Thymus (tissue), 11 donors: ENCODE data around the gene CBX1. TPM values are rescaled to one million over a fixed set of nuclear protein-coding genes. Genes with fewer than 3 reads are reported as not detected.

ENCODE experiments used
- DNase-seq, 9 donors: peaks; one replicate each; pipeline ENCODE4 v3.0.0-alpha.2; 2013; ENCODE audit warnings: low spot score in 9 of 9, low read depth in 6 of 9, missing footprints in 1 of 9
- H3K27ac ChIP-seq, 2 donors: one replicate each; pipeline ENCODE4 v1.5.1; 2013; ENCODE audit warnings: control low read depth in 1 of 2, low read depth in 1 of 2, low read length in 1 of 2, mild to moderate bottlenecking in 1 of 2, moderate library complexity in 1 of 2
- H3K27me3 ChIP-seq, 2 donors: one replicate each; pipeline ENCODE4 v1.5.1; 2013; ENCODE audit warnings: low read length in 1 of 2; ENCODE audit not compliant: control insufficient read depth in 2 of 2, insufficient read depth in 1 of 2
- H3K36me3 ChIP-seq, 2 donors: one replicate each; pipeline ENCODE4 v1.5.1; 2013; ENCODE audit warnings: low read length in 1 of 2, mild to moderate bottlenecking in 1 of 2, moderate library complexity in 1 of 2; ENCODE audit not compliant: control insufficient read depth in 2 of 2, insufficient read depth in 2 of 2
- H3K4me1 ChIP-seq, 2 donors: one replicate each; pipeline ENCODE4 v1.5.1; 2013; ENCODE audit warnings: low read length in 2 of 2; ENCODE audit not compliant: control insufficient read depth in 2 of 2, insufficient read depth in 2 of 2
- H3K4me3 ChIP-seq, 2 donors: one replicate each; pipeline ENCODE4 v1.5.1; 2013; ENCODE audit warnings: low read length in 2 of 2, control low read depth in 1 of 2, mild to moderate bottlenecking in 1 of 2
- H3K9me3 ChIP-seq, 2 donors: one replicate each; pipeline ENCODE4 v1.5.1; 2013; ENCODE audit warnings: low read length in 1 of 2, mild to moderate bottlenecking in 1 of 2; ENCODE audit not compliant: control insufficient read depth in 2 of 2, insufficient read depth in 1 of 2
- WGBS: extraction: QIAGEN DNeasy Blood & Tissue Kit; methylation state at CpG from one replicate; pipeline ENCODE4 v1.1.7; 2013; 5-methylcytosine and 5-hydroxymethylcytosine counted together
- polyA plus RNA-seq: library from polyadenylated mRNA; stranded (reverse); fragments of 200-250 nt; gene quantifications from one replicate; pipeline ENCODE4 v1.2.3, GENCODE V29; 2013
- total RNA-seq: library from RNA; stranded (reverse); fragments of 120-200 nt; gene quantifications from one replicate; pipeline ENCODE4 v1.2.4, GENCODE V29; 2013
- donor health status: healthy.

CBX1 gene
- total and polyA plus RNA-seq, 2 donors, result 39.8 to 64.6 TPM

- Histone ChIP-seq H3K4me3 (no peak overlapping the region), H3K36me3 (peaks cover 67 to 73% of the 10 kb centered on the region in 2 donors), H3K27me3 (no peaks in the 10 kb centered on the region), H3K9me3 (no peaks in the 10 kb centered on the region), H3K4me1 (peaks cover 14 to 50% of the 10 kb centered on the region in 2 donors), H3K27ac (peak overlapping the region in 1 of 2 donors; percentile 33)
- 80% methylated on average over 5 of the region's 5 CpGs for whole genome bisulfite sequencing
- no peak for DNase-seq
These were observed 48.1 kb downstream of the CBX1 start for GRCh38 chr17:48052956-48053757.

- no peaks in the 10 kb centered on the region for H3K9me3 ChIP-seq
- no peaks in the 10 kb centered on the region for H3K27me3 ChIP-seq
- H3K4me3 ChIP-seq, result no peak overlapping the region
- peak in 1 of 9 donors; percentile 24 for DNase-seq
- peaks cover 16 to 57% of the 10 kb centered on the region in 2 donors for H3K4me1 ChIP-seq
- 90% methylated on average over 5 of the region's 5 CpGs for WGBS
- H3K36me3 ChIP-seq, result peaks cover 55 to 60% of the 10 kb centered on the region in 2 donors
- H3K27ac ChIP-seq, result peak overlapping the region; percentile 64 to 70
These were observed 49.4 kb downstream of the CBX1 start for GRCh38 chr17:48051706-48052486.

- Histone ChIP-seq H3K27me3 (no peaks in the 10 kb centered on the region), H3K4me1 (peaks cover 19 to 63% of the 10 kb centered on the region in 2 donors), H3K27ac (peak overlapping the region; percentile 64 to 70), H3K36me3 (peaks cover 49 to 54% of the 10 kb centered on the region in 2 donors), H3K9me3 (no peaks in the 10 kb centered on the region), H3K4me3 (no peak overlapping the region)
- 90% methylated on average over 10 of the region's 10 CpGs for WGBS
- DNase-seq, result no peak
These were observed 50.0 kb downstream of the CBX1 start for GRCh38 chr17:48051283-48051682.

- no peaks in the 10 kb centered on the region for H3K9me3 ChIP-seq
- H3K27me3 ChIP-seq, result no peaks in the 10 kb centered on the region
- H3K4me1 ChIP-seq, result peaks cover 19 to 69% of the 10 kb centered on the region in 2 donors
- peak overlapping the region; percentile 83 to 96 for H3K27ac ChIP-seq
- peak in 1 of 9 donors; percentile 58 for DNase-seq
- H3K4me3 ChIP-seq, result peak overlapping the region; percentile 82 to 93
- peaks cover 30 to 32% of the 10 kb centered on the region in 2 donors for H3K36me3 ChIP-seq
- under 1% methylated on average over 53 of the region's 53 CpGs for WGBS
These were observed 52.7 kb downstream of the CBX1 start for GRCh38 chr17:48048384-48049126.

- Histone ChIP-seq H3K27ac (peak within 1 kb of the TSS; percentile 96 to 98), H3K36me3 (peaks cover 23 to 25% of the 10 kb centered on the region in 2 donors), H3K9me3 (no peaks in the 10 kb centered on the region), H3K4me3 (peak within 1 kb of the TSS; percentile 82 to 93), H3K27me3 (peaks cover 0 to 2% of the 10 kb centered on the region in 2 donors), H3K4me1 (peaks cover 15 to 62% of the 10 kb centered on the region in 2 donors)
- DNase-seq, result peak; percentile 94 to 100 (median 98)
- WGBS, result under 1% methylated on average over 47 of the region's 47 CpGs
These were observed 53.4 kb downstream of the CBX1 start, which contains the start of gene NFE2L1 for GRCh38 chr17:48047741-48048383. Gene NFE2L1, plus strand, starts transcription at chr17:48048359. Its CDS starts 2,760 bp downstream, at chr17:48051119.

- WGBS, result 7% methylated on average over 26 of the region's 26 CpGs
- Histone ChIP-seq H3K36me3 (peaks cover 17 to 18% of the 10 kb centered on the region in 2 donors), H3K9me3 (no peaks in the 10 kb centered on the region), H3K27me3 (peaks cover 0 to 3% of the 10 kb centered on the region in 2 donors), H3K4me1 (peaks cover 12 to 55% of the 10 kb centered on the region in 2 donors), H3K4me3 (peak overlapping the region; percentile 82 to 93), H3K27ac (peak overlapping the region; percentile 95 to 98)
- DNase-seq, result peak in 1 of 9 donors; percentile 28
These were observed 54.1 kb downstream of the CBX1 start for GRCh38 chr17:48047113-48047740.

GRCh38 chr17:48046296-48046695 is 55.0 kb downstream of the CBX1 start:
- peak overlapping the region in 1 of 2 donors; percentile 58 for H3K27ac ChIP-seq
- H3K4me1 ChIP-seq, result peaks cover 9 to 46% of the 10 kb centered on the region in 2 donors
- H3K27me3 ChIP-seq, result peaks cover 0 to 5% of the 10 kb centered on the region in 2 donors
- H3K9me3 ChIP-seq, result no peaks in the 10 kb centered on the region
- H3K4me3 ChIP-seq, result no peak overlapping the region
- peaks cover 8 to 9% of the 10 kb centered on the region in 2 donors for H3K36me3 ChIP-seq
- WGBS, result 97% methylated on average over 7 of the region's 7 CpGs
- no peak for DNase-seq
